ENCODE results near the gene TCF3. TPM values are rescaled to one million over a fixed set of nuclear protein-coding genes. Genes with fewer than 3 reads are reported as not detected.
A peak's percentile ranks its signal among the peaks of the same experiment; 100 is the strongest.
"Not testable (repeated sequence)": the region's sequence is repeated elsewhere in the genome, so short reads cannot be mapped to it uniquely, and the experiment has no call there.

Gene TCF3
- total and polyA plus RNA-seq, 4 donors, result 18.8 to 94.7 (median 77.5) TPM

DNA sequence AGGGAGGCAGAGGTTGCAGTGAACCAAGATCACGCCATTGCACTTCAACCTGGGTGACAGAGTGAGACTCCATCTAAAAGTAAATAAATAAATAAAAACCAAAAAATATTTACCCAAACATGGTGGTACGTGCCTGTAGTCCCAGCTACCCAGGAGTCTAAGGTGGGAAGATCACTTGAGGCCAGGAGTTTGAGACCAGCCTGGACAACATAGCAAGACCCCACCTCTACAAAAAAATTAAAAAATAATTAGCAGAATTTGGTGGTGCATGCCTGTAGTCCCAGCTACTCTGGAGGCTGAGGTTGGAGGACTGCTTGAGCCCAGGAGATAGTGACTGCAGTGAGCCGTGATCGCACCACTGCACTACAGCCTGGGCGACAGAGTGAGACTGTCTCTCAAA is 33.4 kb upstream of the TCF3 start:
- H3K4me3 ChIP-seq (ENCODE audit: low read depth, low read length); H3K9me3 ChIP-seq (ENCODE audit: control insufficient read depth, insufficient read depth, low read length); DNase-seq (ENCODE audit: low read depth in 4 of 6, low spot score in 6 of 6); H3K36me3 ChIP-seq (ENCODE audit: control insufficient read depth, insufficient read depth, low read length); H3K4me1 ChIP-seq (ENCODE audit: control insufficient read depth, insufficient read depth, low read length); H3K27ac ChIP-seq (ENCODE audit: low read depth, low read length): not testable (repeated sequence)
- WGBS (ENCODE audit: insufficient coverage), result no CpG with 5 or more reads among the region's 5 CpGs
- H3K27me3 ChIP-seq (ENCODE audit: control insufficient read depth, insufficient read depth, low read length), result peaks cover 35% of the 10 kb centered on the region

DNA sequence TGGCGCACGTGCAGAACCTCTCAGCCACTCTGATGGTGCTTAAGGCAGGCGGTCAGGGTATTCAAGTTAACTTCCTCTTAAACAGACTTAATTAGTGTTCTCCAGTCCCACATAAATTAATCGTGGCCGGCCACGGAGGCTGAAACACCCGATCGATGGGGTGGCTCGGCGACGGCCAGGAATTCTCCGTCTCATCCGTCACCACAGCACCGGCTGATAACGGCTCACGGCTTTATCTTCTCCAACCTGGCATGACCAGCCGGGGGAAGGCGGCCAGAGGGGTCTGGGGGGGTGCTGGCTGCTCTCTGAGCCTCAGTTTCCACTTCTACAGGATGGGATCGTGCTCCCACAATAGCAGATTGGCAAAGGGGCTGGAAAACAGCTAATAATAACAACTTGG is 32.6 kb upstream of the TCF3 start:
- 64% methylated on average over 18 of the region's 19 CpGs for WGBS (ENCODE audit: insufficient coverage)
- Histone ChIP-seq H3K9me3 (ENCODE audit: control insufficient read depth, insufficient read depth, low read length) (no peaks in the 10 kb centered on the region), H3K27me3 (ENCODE audit: control insufficient read depth, insufficient read depth, low read length) (peaks cover 28% of the 10 kb centered on the region), H3K27ac (ENCODE audit: low read depth, low read length) (no peak overlapping the region), H3K36me3 (ENCODE audit: control insufficient read depth, insufficient read depth, low read length) (no peaks in the 10 kb centered on the region), H3K4me3 (ENCODE audit: low read depth, low read length) (no peak overlapping the region), H3K4me1 (ENCODE audit: control insufficient read depth, insufficient read depth, low read length) (no peaks in the 10 kb centered on the region)
- DNase-seq (ENCODE audit: low read depth in 4 of 6, low spot score in 6 of 6), result no peak

GRCh38 chr19:1684573-1684912 is 32.1 kb upstream of the TCF3 start:
- no peak overlapping the region for H3K27ac ChIP-seq (ENCODE audit: low read depth, low read length)
- H3K36me3 ChIP-seq (ENCODE audit: control insufficient read depth, insufficient read depth, low read length), result no peaks in the 10 kb centered on the region
- DNase-seq (ENCODE audit: low read depth in 4 of 6, low spot score in 6 of 6), result no peak
- no peak overlapping the region for H3K4me3 ChIP-seq (ENCODE audit: low read depth, low read length)
- H3K9me3 ChIP-seq (ENCODE audit: control insufficient read depth, insufficient read depth, low read length), result no peaks in the 10 kb centered on the region
- no peaks in the 10 kb centered on the region for H3K4me1 ChIP-seq (ENCODE audit: control insufficient read depth, insufficient read depth, low read length)
- 75% methylated on average over 10 of the region's 10 CpGs for WGBS (ENCODE audit: insufficient coverage)
- H3K27me3 ChIP-seq (ENCODE audit: control insufficient read depth, insufficient read depth, low read length), result peaks cover 31% of the 10 kb centered on the region

- DNase-seq (ENCODE audit: low read depth in 4 of 6, low spot score in 6 of 6), result no peak
- Histone ChIP-seq H3K27ac (ENCODE audit: low read depth, low read length) (no peak overlapping the region), H3K4me1 (ENCODE audit: control insufficient read depth, insufficient read depth, low read length) (no peaks in the 10 kb centered on the region), H3K36me3 (ENCODE audit: control insufficient read depth, insufficient read depth, low read length) (no peaks in the 10 kb centered on the region), H3K27me3 (ENCODE audit: control insufficient read depth, insufficient read depth, low read length) (peaks cover 32% of the 10 kb centered on the region), H3K9me3 (ENCODE audit: control insufficient read depth, insufficient read depth, low read length) (no peaks in the 10 kb centered on the region), H3K4me3 (ENCODE audit: low read depth, low read length) (no peak overlapping the region)
- 71% methylated on average over 19 of the region's 19 CpGs for WGBS (ENCODE audit: insufficient coverage)
Observed at GRCh38 chr19:1683869-1684572, 31.6 kb upstream of the TCF3 start.

DNA sequence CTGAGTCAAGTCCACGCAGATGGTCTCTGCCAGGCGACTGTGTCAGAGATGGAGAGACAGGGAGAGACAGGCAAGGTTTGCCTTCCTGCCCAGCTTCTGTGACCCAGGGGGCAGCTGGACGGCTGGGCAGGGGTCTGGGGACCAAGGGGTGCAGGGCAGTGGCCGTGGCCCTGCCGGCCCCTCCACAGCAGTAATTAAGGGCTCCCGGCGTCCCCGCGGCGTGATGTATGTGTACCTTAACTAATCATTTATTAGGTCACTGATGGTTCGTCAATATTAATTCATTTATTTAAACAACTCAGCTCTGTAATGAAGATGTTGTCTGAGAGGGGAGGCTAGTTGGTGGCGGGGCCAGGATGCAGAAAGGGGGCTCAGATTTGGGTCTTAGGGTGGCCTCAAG is 28.6 kb upstream of the TCF3 start:
- Histone ChIP-seq H3K36me3 (ENCODE audit: control insufficient read depth, insufficient read depth, low read length) (no peaks in the 10 kb centered on the region), H3K4me1 (ENCODE audit: control insufficient read depth, insufficient read depth, low read length) (peaks cover 2% of the 10 kb centered on the region), H3K27me3 (ENCODE audit: control insufficient read depth, insufficient read depth, low read length) (peaks cover 41% of the 10 kb centered on the region), H3K4me3 (ENCODE audit: low read depth, low read length) (no peak overlapping the region), H3K9me3 (ENCODE audit: control insufficient read depth, insufficient read depth, low read length) (no peaks in the 10 kb centered on the region), H3K27ac (ENCODE audit: low read depth, low read length) (no peak overlapping the region)
- 69% methylated on average over 3 of the region's 12 CpGs for WGBS (ENCODE audit: insufficient coverage)
- no peak for DNase-seq (ENCODE audit: low read depth in 4 of 6, low spot score in 6 of 6)

GRCh38 chr19:1678073-1678472 is 25.7 kb upstream of the TCF3 start:
- no peak overlapping the region for H3K27ac ChIP-seq (ENCODE audit: low read depth, low read length)
- no peaks in the 10 kb centered on the region for H3K9me3 ChIP-seq (ENCODE audit: control insufficient read depth, insufficient read depth, low read length)
- DNase-seq (ENCODE audit: low read depth in 4 of 6, low spot score in 6 of 6), result no peak
- no peaks in the 10 kb centered on the region for H3K36me3 ChIP-seq (ENCODE audit: control insufficient read depth, insufficient read depth, low read length)
- 81% methylated on average over 2 of the region's 2 CpGs for WGBS (ENCODE audit: insufficient coverage)
- H3K4me3 ChIP-seq (ENCODE audit: low read depth, low read length), result no peak overlapping the region
- H3K4me1 ChIP-seq (ENCODE audit: control insufficient read depth, insufficient read depth, low read length), result peaks cover 5% of the 10 kb centered on the region
- H3K27me3 ChIP-seq (ENCODE audit: control insufficient read depth, insufficient read depth, low read length), result peaks cover 49% of the 10 kb centered on the region

GRCh38 chr19:1676351-1677266 is 24.2 kb upstream of the TCF3 start:
- Histone ChIP-seq H3K4me1 (ENCODE audit: control insufficient read depth, insufficient read depth, low read length) (peaks cover 12% of the 10 kb centered on the region), H3K27me3 (ENCODE audit: control insufficient read depth, insufficient read depth, low read length) (peaks cover 53% of the 10 kb centered on the region), H3K4me3 (ENCODE audit: low read depth, low read length) (no peak overlapping the region), H3K9me3 (ENCODE audit: control insufficient read depth, insufficient read depth, low read length) (no peaks in the 10 kb centered on the region), H3K36me3 (ENCODE audit: control insufficient read depth, insufficient read depth, low read length) (no peaks in the 10 kb centered on the region), H3K27ac (ENCODE audit: low read depth, low read length) (no peak overlapping the region)
- 46% methylated on average over 21 of the region's 27 CpGs for WGBS (ENCODE audit: insufficient coverage)
- DNase-seq (ENCODE audit: low read depth in 4 of 6, low spot score in 6 of 6), result no peak

GRCh38 chr19:1675633-1676350 is 23.4 kb upstream of the TCF3 start:
- DNase-seq (ENCODE audit: low read depth in 4 of 6, low spot score in 6 of 6), result peak in 1 of 6 donors; percentile 35
- Histone ChIP-seq H3K27ac (ENCODE audit: low read depth, low read length) (no peak overlapping the region), H3K4me1 (ENCODE audit: control insufficient read depth, insufficient read depth, low read length) (peaks cover 12% of the 10 kb centered on the region), H3K9me3 (ENCODE audit: control insufficient read depth, insufficient read depth, low read length) (no peaks in the 10 kb centered on the region), H3K4me3 (ENCODE audit: low read depth, low read length) (no peak overlapping the region), H3K36me3 (ENCODE audit: control insufficient read depth, insufficient read depth, low read length) (no peaks in the 10 kb centered on the region), H3K27me3 (ENCODE audit: control insufficient read depth, insufficient read depth, low read length) (peaks cover 61% of the 10 kb centered on the region)
- WGBS (ENCODE audit: insufficient coverage), result 8% methylated on average over 56 of the region's 62 CpGs

DNA sequence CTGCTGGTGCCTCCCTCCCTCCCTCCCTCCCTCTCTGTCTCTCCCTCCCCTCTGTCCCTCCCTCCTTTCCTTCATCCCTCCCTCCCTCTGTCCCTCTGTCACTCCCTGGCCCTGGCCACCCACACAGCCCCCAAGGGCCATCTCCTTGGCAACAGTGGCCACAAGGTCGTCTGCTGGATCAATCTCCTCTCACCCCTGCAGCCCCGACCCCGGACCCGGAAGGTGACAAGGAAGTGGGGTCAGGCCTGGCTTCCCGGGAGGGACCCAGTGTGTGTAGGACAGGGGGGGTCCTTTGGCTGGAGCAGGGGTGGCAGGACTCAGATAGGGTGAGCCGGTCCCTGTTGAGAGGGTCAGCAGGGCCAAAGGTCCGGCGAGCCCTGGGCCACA is 21.9 kb upstream of the TCF3 start:
- Histone ChIP-seq H3K9me3 (ENCODE audit: control insufficient read depth, insufficient read depth, low read length) (no peaks in the 10 kb centered on the region), H3K36me3 (ENCODE audit: control insufficient read depth, insufficient read depth, low read length) (no peaks in the 10 kb centered on the region), H3K27me3 (ENCODE audit: control insufficient read depth, insufficient read depth, low read length) (peaks cover 60% of the 10 kb centered on the region), H3K27ac (ENCODE audit: low read depth, low read length) (no peak overlapping the region), H3K4me3 (ENCODE audit: low read depth, low read length) (no peak overlapping the region), H3K4me1 (ENCODE audit: control insufficient read depth, insufficient read depth, low read length) (peaks cover 14% of the 10 kb centered on the region)
- no peak for DNase-seq (ENCODE audit: low read depth in 4 of 6, low spot score in 6 of 6)
- WGBS (ENCODE audit: insufficient coverage), result 35% methylated on average over 7 of the region's 8 CpGs

Measured in spinal cord (tissue), 10 donors.